ENCODE results near the gene PRRT1. TPM values are rescaled to one million over a fixed set of nuclear protein-coding genes. Genes with fewer than 3 reads are reported as not detected.
"Not testable (repeated sequence)": the region's sequence is repeated elsewhere in the genome, so short reads cannot be mapped to it uniquely, and the experiment has no call there.

Gene PRRT1
- total RNA-seq, 4 donors from 2014 or later = 0.49 to 0.81 (median 0.67) TPM; not detected in 1

DNA sequence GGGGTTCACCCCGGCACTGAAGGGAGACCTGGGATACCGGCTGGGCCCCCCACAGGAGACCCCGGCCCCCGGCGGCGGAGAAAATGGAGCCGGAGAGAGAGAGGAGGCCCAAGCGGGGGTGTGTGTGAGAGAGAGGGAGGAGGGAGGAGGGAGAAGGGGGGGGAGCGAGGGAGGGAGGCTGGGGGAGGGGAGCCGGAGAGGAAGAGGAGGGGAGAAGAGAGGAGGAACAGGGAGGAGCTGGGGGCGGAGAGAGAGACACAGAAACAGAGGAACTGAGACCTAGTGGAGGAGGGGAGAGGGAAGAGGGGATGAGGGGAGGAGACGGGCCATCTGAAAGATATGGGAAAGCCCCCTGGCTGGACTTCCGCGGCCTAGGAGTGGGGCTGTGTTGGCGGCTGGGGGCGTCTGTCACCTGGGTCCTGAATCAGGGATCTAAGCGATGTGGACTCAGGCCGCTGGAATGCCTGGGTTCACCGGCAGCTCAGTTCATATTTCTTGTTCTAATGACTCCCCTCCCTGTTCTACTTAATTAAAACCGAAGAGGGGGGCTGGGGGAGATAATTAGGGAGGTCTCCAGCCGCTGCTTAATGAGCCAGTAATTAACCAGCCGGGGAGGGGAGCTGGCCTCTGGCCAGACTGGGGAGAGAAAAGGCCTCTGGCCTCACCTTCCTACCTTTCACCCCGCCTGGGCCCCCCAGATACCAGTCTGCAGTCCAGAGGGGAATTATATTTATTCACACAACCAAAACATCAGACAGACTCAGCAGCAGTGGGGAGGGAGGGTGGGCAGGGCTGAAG is 38.5 kb upstream of the PRRT1 start, which contains the start of gene PBX2:
PBX2 (minus strand) TSS at position 149 of the 798 bp plus-strand sequence. CDS start 287 bp downstream, outside the sequence.
- Histone ChIP-seq H3K4me3 (replicated peaks in 1 of 3) (peak within 1 kb of the TSS; percentile 40 to 64 (median 40)), H3K36me3 (peaks cover 6 to 13% of the 10 kb centered on the region in 2 donors), H3K27me3 (no peaks in the 10 kb centered on the region), H3K27ac (peak within 1 kb of the TSS; percentile 97 to 99 (median 98)), H3K4me1 (peaks cover 29 to 60% of the 10 kb centered on the region in 2 donors), H3K9me3 (no peaks in the 10 kb centered on the region)
- DNase-seq = peak; percentile 96
- intact Hi-C loops (cut with DNase I) = no loop called here
- peak in 1 of 2 donors; percentile 86 for TF ChIP-seq POLR2A (IDR thresholded peaks at IDR 0.05)
- TF ChIP-seq, protein P1, sequence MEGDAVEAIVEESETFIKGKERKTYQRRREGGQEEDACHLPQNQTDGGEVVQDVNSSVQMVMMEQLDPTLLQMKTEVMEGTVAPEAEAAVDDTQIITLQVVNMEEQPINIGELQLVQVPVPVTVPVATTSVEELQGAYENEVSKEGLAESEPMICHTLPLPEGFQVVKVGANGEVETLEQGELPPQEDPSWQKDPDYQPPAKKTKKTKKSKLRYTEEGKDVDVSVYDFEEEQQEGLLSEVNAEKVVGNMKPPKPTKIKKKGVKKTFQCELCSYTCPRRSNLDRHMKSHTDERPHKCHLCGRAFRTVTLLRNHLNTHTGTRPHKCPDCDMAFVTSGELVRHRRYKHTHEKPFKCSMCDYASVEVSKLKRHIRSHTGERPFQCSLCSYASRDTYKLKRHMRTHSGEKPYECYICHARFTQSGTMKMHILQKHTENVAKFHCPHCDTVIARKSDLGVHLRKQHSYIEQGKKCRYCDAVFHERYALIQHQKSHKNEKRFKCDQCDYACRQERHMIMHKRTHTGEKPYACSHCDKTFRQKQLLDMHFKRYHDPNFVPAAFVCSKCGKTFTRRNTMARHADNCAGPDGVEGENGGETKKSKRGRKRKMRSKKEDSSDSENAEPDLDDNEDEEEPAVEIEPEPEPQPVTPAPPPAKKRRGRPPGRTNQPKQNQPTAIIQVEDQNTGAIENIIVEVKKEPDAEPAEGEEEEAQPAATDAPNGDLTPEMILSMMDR (IDR thresholded peaks at IDR 0.05) = no peak
- 2% methylated on average over 17 to 23 of the region's 23 CpGs for WGBS, 2 donors

DNA sequence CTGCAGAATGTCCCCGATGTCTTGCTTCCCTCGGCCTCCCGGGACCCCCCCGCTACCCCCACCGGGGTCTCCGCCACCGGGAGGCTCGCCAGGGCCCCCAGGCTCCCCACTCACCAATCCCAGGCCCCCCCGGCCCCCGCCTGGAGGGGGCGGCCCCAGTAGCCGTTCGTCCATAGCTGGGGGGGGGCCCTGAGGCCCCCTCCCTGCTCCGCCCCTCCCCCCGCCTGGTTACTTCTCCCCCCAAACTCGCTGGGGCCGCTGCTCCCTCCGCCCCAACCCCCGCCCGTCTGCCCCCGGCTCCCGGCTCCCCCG is 38.0 kb upstream of the PRRT1 start:
- Histone ChIP-seq H3K4me1 (peaks cover 24 to 60% of the 10 kb centered on the region in 2 donors), H3K9me3 (no peaks in the 10 kb centered on the region), H3K27ac (peak overlapping the region; percentile 97 to 99 (median 98)), H3K4me3 (replicated peaks in 1 of 3) (peak overlapping the region; percentile 27 to 64 (median 40)), H3K27me3 (no peaks in the 10 kb centered on the region), H3K36me3 (peaks cover 6 to 13% of the 10 kb centered on the region in 2 donors)
- no peak for DNase-seq
- TF ChIP-seq, protein P1 (IDR thresholded peaks at IDR 0.05) = no peak
- no peak for TF ChIP-seq POLR2A (IDR thresholded peaks at IDR 0.05)
- intact Hi-C loops (cut with DNase I) = no loop called here
- 20% methylated on average over 1 of the region's 23 CpGs; no CpG with 5 or more reads in 1 of the 2 donors for WGBS, 2 donors

DNA sequence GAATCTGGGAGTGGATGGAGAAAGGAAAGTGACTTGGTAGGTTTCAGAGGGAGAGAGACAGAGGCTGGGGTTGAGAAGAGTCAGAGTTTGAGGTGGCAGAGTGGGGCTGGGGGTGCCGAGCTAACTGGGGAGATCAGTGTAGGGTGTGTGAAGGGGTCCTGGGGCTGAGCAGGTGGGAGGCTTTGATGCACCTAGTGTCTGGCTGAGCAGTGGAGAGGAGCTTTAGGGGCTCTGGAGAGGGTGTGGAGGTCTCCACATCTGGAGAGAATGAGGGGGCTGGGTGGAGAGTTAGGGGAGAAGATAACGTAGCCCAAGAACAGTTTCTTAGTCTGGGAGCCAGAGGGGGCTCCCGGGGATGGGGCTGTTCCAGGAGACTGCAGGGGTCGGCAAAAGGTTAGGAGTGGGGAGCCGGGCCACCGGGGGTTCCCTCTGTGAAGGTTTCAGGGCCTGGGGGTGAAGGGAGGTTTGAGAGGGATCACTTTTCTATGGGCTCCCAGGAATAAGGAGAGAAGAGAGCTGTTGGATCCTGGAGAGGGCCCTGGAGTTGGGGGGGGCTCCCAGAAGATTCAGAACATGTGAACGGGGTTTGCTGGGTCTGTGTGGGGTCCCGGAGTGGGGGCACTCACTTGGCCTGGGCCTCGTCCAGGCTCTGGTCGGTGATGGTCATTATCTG is 37.5 kb upstream of the PRRT1 start:
- intact Hi-C loops (cut with DNase I) = no loop called here

DNA sequence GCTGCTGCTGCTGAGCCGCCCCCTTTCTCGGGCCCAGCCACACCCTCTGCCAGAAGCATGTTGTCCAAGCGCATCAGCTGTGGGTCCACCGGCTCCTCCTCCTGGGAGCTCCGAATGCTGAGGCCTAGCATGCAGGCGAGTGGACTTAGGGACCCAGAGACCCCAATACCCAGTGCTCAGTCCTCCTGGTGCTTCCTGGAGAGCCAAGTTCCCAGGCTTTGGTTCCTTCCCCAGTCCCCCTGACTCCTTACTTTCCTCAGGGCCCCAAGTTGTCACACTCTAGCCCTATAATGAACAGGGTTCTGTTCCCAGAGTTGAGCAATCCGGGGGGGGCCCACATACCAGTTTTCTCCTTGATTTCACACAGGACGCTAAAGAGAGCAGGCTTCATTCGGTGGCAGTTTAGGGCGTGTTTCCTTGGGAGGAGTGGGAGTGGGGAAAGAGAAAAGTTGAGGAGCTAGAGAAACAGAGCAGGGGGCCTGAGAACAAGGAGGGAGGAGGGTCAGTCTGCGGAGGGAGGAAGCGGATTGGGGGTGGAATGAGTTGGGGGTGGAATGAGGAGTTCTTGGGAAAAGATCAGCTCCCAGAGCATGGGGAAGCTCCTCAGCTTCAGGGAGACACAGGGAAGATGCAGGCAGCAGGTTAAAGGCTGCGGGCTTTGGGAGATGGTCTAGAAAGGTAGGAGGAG is 36.8 kb upstream of the PRRT1 start:
- intact Hi-C loops (cut with DNase I) = no loop called here
- Histone ChIP-seq H3K9me3 (no peaks in the 10 kb centered on the region), H3K4me1 (peaks cover 32 to 68% of the 10 kb centered on the region in 2 donors), H3K4me3 (replicated peaks in 1 of 3) (peak overlapping the region; percentile 27 to 64 (median 40)), H3K27ac (peak overlapping the region; percentile 97 to 99 (median 98)), H3K27me3 (no peaks in the 10 kb centered on the region), H3K36me3 (peaks cover 6 to 13% of the 10 kb centered on the region in 2 donors)
- WGBS, 2 donors = 18 to 22% methylated on average over 8 to 13 of the region's 13 CpGs
- peak; percentile 22 to 27 for DNase-seq
- TF ChIP-seq, protein P1 (IDR thresholded peaks at IDR 0.05) = no peak
- no peak for TF ChIP-seq POLR2A (IDR thresholded peaks at IDR 0.05)

More for the DNA sequence above, 37.5 kb upstream of the PRRT1 start:
- H3K36me3 ChIP-seq = peaks cover 6 to 13% of the 10 kb centered on the region in 2 donors
- no peak for TF ChIP-seq POLR2A (IDR thresholded peaks at IDR 0.05)
- TF ChIP-seq, protein P1 (IDR thresholded peaks at IDR 0.05) = no peak
- WGBS, 2 donors = 1 to 2% methylated on average over 7 to 10 of the region's 10 CpGs
- no peaks in the 10 kb centered on the region for H3K27me3 ChIP-seq
- H3K4me3 ChIP-seq (replicated peaks in 1 of 3) = peak overlapping the region; percentile 27 to 64 (median 40)
- H3K9me3 ChIP-seq = no peaks in the 10 kb centered on the region
- peaks cover 27 to 62% of the 10 kb centered on the region in 2 donors for H3K4me1 ChIP-seq
- DNase-seq = peak in 1 of 2 donors; percentile 20
- peak overlapping the region; percentile 97 to 99 (median 98) for H3K27ac ChIP-seq

DNA sequence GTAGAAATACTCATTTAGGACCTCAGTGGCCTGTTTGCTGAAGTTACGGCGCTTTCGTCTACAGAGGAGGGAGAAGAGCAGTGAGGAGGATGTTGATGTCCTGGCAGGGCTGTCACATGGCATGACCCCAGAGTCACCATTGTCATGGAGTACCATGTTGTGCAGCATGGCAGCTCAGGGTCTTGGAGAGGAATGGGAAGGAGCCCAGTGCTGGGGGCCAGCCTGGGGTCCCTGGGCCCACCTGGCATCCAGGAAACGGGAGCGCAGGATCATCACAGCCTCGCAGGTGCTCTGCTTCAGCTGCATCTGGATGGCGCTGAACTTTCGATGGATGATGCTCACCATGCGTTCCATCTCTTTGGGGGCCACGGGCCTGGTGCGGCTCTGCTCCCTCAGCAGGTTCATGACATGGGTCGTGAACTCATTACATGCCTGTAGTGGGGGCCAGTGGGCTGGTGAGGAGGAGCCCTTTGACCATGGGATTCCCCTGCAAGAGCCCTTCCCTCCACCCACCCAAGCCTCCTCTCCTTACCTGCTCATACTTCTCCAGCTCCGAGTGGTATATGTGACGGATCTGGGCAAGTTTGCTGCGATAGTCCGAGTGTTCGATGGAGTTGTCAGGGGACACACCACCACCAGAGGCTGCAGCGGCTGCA is 36.1 kb upstream of the PRRT1 start:
- intact Hi-C loops (cut with DNase I); H3K9me3 ChIP-seq; DNase-seq; H3K27me3 ChIP-seq: not testable (repeated sequence)
- peaks cover 32 to 65% of the 10 kb centered on the region in 2 donors for H3K4me1 ChIP-seq
- WGBS, 2 donors = 62 to 76% methylated on average over 14 to 16 of the region's 18 CpGs
- peak overlapping the region; percentile 97 to 99 (median 98) for H3K27ac ChIP-seq
- H3K36me3 ChIP-seq = peaks cover 6 to 15% of the 10 kb centered on the region in 2 donors
- H3K4me3 ChIP-seq (replicated peaks in 1 of 3) = peak overlapping the region in 1 of 3 donors; percentile 64

Measured in thyroid gland (tissue), 4 donors.